GM19035 (cell line): ENCODE results near the gene PRELP.

Experiments
- ATAC-seq: cut with Tn5 transposase; IDR thresholded peaks from one replicate; pipeline ENCODE4 v1.9.1; 2021; ENCODE audit not compliant: unreplicated experiment

PRELP gene

GRCh38 chr1:203476216-203476814 is 709 bp downstream of the PRELP start:
- ATAC-seq = no peak

DNA sequence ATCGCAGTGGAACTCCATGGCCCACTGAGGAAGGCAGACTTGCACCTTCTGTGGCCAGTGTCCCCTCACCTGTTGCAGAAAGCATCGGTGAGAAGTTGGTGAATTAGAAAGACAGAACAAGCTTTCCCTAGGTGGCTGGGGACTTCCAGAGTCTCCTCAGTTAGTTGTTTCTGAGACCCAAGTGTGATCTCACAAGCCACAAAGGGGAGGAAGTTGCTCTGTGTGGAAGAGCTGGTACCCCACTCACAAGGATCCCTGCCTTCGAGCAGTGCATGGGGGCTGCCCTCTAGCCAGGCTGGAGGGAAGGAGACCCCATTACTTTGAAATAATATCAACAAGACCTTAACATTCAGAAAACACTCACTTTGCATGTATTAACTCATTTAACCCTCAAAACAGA is 2.1 kb downstream of the PRELP start:
- no peak for ATAC-seq

GRCh38 chr1:203478231-203478630 is 2.6 kb downstream of the PRELP start:
- no peak for ATAC-seq

DNA sequence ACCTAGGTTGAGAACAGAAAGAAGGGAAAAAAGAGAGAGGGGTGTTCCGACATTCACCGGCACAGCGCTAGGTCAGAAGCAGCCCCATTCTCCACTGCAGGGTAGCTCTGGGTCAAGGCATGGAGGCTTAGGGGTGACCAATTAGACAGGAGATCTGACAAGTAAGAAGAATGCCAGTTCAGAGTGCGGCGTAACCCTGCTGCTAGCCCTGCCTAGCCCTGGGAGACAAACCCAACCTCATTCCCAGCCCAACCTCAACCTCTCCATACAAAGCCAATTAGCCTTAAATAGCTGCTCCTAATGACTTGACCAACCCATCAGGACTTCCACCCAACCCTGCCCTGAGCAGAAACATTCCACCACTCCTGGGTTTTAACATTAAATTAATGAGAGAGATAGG is 3.4 kb downstream of the PRELP start:
- no peak for ATAC-seq

GRCh38 chr1:203479646-203480045 is 4.0 kb downstream of the PRELP start:
- no peak for ATAC-seq

GRCh38 chr1:203480084-203480483 is 4.5 kb downstream of the PRELP start:
- ATAC-seq = no peak

GRCh38 chr1:203480525-203481084 is 5.0 kb downstream of the PRELP start:
- no peak for ATAC-seq

DNA sequence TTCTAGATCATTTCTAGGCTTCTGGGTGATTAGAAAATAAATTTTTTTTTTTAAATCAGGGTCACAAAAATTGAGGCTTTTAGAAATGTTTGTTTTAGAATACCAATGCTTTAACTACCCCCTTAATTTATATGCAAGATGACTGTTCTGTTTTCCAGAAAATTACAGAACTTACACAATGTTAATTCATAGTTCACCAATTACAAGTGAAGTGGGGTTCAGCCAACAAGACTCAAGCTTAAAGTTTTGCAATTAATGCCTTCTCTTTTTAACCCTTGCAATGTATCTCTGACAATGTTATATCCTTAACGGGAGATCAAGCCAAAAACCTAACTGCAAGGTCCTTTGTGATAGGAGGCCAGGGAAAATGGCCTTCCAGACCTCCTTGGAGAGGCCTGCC is 5.6 kb downstream of the PRELP start:
- no peak for ATAC-seq

GRCh38 chr1:203486618-203487370 is 11.2 kb downstream of the PRELP start:
- ATAC-seq = no peak

- no peak for ATAC-seq
Measured at GRCh38 chr1:203488539-203488938, 12.9 kb downstream of the PRELP start.

DNA sequence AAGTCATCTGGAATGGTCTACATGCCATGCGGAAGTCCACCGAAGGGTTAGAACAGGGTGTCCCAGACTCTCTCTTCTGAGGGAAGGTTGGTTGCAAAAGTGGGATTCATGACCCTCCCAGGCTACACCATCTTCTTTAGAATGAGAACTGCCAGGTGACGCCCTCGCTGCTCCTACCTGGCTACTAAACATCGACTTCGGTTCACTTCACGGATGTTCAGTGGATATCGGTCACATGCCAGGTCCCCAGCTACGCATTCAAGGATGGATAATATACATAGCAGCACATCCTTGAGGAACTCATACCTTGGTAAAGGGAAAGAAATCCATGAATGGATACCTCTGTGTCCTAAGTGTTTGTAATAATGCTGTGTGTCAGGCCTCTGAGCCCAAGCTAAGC is 15.0 kb downstream of the PRELP start:
- no peak for ATAC-seq

- ATAC-seq = no peak
Measured at GRCh38 chr1:203491664-203492063, 16.1 kb downstream of the PRELP start.

DNA sequence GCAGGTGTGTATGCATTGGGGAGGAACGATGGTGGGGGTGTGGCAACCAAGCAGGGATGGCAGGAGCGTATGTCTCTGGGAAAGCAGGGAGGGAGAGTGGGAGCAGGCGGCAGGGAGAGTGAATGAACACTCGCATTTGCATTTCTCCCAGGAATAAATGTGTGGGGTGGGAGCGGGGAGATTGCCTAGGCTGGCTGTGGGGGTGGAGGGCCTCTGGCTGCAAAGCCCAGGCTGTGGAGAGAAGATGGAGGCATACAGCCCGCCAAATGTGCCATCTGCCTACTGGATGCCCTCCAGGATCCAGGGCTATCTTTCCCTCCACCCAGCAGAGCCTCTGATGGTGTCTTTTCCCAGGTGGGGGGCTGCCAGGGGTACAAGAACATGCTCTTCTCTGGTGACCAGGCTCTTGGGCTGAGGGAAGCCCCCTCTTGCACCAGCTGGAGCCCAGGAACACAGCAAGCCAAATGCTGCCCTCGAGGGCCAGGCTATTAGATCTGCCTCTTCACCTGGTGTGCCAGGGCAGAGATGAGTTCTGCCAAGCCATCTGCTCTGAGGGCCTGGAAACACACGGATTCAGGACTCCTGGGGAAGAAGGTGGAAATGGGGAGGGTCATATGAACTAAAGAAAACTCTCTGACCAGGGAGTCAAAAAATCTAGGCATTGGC is 16.6 kb downstream of the PRELP start:
- ATAC-seq = no peak

- ATAC-seq = no peak
Measured at GRCh38 chr1:203492748-203493130, 17.1 kb downstream of the PRELP start.

DNA sequence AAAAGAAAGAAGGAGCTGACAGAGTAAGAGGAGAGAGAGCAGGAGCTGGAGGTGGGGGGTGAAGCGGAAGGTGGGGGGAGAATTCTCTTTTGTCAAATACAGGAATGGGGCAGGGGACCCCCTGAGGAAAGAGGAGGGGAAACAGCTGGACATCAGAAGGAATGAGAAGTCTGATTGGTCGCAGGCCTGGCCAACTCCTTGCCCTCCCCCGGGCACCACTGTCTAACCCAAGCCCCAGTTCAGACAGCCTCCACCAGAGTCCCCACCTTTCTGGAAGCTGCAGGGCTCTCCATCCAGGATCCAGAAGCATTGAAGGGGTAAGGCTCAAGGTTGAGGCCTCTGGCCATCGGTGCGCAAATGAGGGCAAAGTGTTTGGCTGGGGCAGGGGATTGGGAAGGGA is 18.3 kb downstream of the PRELP start, which contains the start of gene OPTC:
Gene OPTC (plus strand): TSS at position 253 of the 400 bp plus-strand sequence. CDS start 1,853 bp downstream, outside the sequence.
- no peak for ATAC-seq

DNA sequence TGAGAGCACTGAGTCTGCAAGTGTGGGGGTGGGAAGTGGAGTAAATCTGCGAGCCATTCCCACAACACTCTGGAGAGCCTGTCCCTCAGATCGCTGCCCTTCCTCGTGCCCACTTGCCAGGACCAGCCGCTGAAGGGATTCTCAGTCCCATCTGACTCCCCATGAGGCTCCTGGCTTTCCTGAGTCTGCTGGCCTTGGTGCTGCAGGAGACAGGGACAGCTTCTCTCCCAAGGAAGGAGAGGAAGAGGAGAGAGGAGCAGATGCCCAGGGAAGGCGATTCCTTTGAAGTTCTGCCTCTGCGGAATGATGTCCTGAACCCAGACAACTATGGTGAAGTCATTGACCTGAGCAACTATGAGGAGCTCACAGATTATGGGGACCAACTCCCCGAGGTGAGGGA is 20.2 kb downstream of the PRELP start:
- no peak for ATAC-seq

GRCh38 chr1:203497269-203497777 is 21.7 kb downstream of the PRELP start:
- ATAC-seq = no peak

DNA sequence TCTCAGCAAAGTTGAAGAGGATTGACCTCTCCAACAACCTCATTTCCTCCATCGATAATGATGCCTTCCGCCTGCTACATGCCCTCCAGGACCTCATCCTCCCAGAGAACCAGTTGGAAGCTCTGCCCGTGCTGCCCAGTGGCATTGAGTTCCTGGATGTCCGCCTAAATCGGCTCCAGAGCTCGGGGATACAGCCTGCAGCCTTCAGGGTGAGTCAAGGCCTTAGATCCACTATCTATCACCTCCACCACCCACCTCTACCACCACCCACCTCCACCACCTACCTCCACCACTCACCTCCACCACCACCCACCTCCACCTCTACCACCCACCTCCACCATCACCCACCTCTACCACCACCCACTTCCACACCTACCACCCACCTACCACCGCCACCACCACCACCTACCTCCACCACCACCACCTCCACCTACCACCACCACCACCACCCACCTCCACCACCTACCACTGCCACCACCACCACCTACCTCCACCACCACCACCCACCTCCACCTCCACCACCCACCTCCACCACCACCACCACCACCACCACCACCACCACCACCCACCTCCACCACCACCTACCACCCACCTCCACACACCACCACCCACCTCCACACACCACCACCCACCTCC is 24.2 kb downstream of the PRELP start:
- ATAC-seq = no peak

DNA sequence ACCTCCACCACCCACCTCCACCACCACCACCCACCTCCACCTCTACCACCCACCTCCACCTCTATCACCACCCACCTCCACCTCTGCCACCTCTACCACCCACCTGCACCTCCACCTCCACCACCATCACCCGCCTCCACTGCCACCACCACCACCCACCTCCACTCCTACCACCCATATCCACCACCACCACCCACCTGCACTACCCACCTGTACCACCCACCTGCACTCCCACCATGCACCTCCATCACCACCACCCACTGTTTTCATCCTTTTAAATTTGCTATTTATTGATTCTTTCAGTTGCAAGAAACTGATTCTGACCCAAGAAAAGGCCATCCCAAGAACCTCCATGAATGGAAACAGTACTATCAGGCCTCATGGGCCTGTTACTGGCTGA is 24.7 kb downstream of the PRELP start:
- ATAC-seq = no peak

GRCh38 chr1:203503836-203504235 is 28.2 kb downstream of the PRELP start:
- no peak for ATAC-seq
